NCI-H2107 treated with DMSO at 0.1 percent for 48 hours (cell line): ENCODE data around the gene GIPR.
"Not testable (repeated sequence)": the region's sequence is repeated elsewhere in the genome, so short reads cannot be mapped to it uniquely, and the experiment has no call there.

Source experiments
- DNase-seq: peaks from one replicate; lab custom pipeline; 2025; ENCODE audit not compliant: unreplicated experiment; lab: John Stamatoyannopoulos, UW

Gene GIPR

GRCh38 chr19:45667620-45668341 is at the start of gene GIPR:
Gene GIPR, plus strand, starts transcription at chr19:45668221. Its CDS starts 1,300 bp downstream, at chr19:45669521.
- DNase-seq = peak; percentile 3

GRCh38 chr19:45621389-45621788 is 46.6 kb upstream of the GIPR start:
- DNase-seq = no peak

- DNase-seq = no peak
Measured at GRCh38 chr19:45621976-45622503, 46.0 kb upstream of the GIPR start.

- DNase-seq = no peak
Measured at GRCh38 chr19:45623984-45624383, 44.0 kb upstream of the GIPR start.

- not testable (repeated sequence) for DNase-seq
Measured at GRCh38 chr19:45628219-45628618, 39.8 kb upstream of the GIPR start.

- no peak for DNase-seq
Measured at GRCh38 chr19:45629704-45630103, 38.3 kb upstream of the GIPR start.

- DNase-seq = no peak
Measured at GRCh38 chr19:45630463-45630862, 37.6 kb upstream of the GIPR start.

- peak; percentile 25 for DNase-seq
Measured at GRCh38 chr19:45632468-45633196, 35.4 kb upstream of the GIPR start.

- no peak for DNase-seq
Measured at GRCh38 chr19:45636275-45636674, 31.7 kb upstream of the GIPR start.

GRCh38 chr19:45636902-45637301 is 31.1 kb upstream of the GIPR start:
- no peak for DNase-seq

GRCh38 chr19:45637890-45638667 is 29.9 kb upstream of the GIPR start:
- DNase-seq = no peak

GRCh38 chr19:45638930-45639729 is 28.9 kb upstream of the GIPR start, which contains the start of gene EML2:
Gene EML2, minus strand, starts transcription at chr19:45639397. Its CDS starts 21 bp downstream, at chr19:45639376.
- peak; percentile 9 for DNase-seq

- no peak for DNase-seq
Measured at GRCh38 chr19:45640849-45641273, 27.2 kb upstream of the GIPR start.

GRCh38 chr19:45641274-45642105 is 26.5 kb upstream of the GIPR start:
- DNase-seq = peak; percentile 54

- peak; percentile 24 for DNase-seq
Measured at GRCh38 chr19:45643024-45643926, 24.7 kb upstream of the GIPR start.

GRCh38 chr19:45643927-45644771 is 23.9 kb upstream of the GIPR start:
- DNase-seq = no peak

GRCh38 chr19:45645068-45645630 is 22.9 kb upstream of the GIPR start:
- DNase-seq = no peak
